ENCODE measurements around the gene NRBP1. TPM values are rescaled to one million over a fixed set of nuclear protein-coding genes. Genes with fewer than 3 reads are reported as not detected.

Gene NRBP1
- total and polyA plus RNA-seq, 2 of the 4 experiments (the other 2 are of a cell fraction), result 120 to 155 TPM

DNA sequence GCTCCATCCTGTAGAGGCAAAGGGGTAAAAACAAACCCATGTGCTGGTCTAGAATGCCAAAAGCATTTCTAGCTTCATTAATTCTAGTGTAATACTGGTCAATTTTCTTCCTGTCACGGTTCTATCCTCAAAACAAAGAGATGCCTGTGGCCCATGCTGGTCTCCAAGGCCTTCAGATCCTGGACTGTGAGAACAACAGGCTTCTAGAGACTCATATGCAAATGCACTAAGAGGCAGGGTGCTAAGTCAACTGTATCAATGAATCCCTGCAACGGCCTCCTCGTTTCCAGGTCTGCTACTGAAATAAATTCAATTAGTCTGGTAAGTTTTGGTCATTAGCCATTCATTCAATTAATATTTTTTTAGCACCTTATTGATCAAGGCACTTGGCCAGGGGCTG lies 57.1 kb downstream of the NRBP1 start:
- H3K4me3 ChIP-seq (ENCODE audit: insufficient read depth, low read depth, low read length), result no peak overlapping the region
- H3K4me2 ChIP-seq (ENCODE audit: low read depth, low read length), result no peak overlapping the region
- H3K14ac ChIP-seq (replicated peaks; ENCODE audit: low read depth, low read length), result no peak overlapping the region
- H2AFZ ChIP-seq (replicated peaks; ENCODE audit: low read length, poor library complexity), result no peak overlapping the region
- ChIA-PET POLR2A (ENCODE audit: unreplicated experiment) (no interaction called here), CTCF (no interaction called here)
- no peak overlapping the region for H3K4ac ChIP-seq (ENCODE audit: low read depth, low read length)
- no peak overlapping the region for H2BK120ac ChIP-seq (ENCODE audit: low read depth, low read length)
- H3K36me3 ChIP-seq (ENCODE audit: control insufficient read depth, insufficient read depth, low read length), result peaks cover 17% of the 10 kb centered on the region
- TF ChIP-seq CHD1 (IDR thresholded peaks at IDR 0.05; ENCODE audit: low read depth, low read length) (no peak), RCOR1 (IDR thresholded peaks at IDR 0.05; ENCODE audit: insufficient replicate concordance, low read length) (no peak), FOS (IDR thresholded peaks at IDR 0.05; ENCODE audit: low read depth, low read length) (no peak), BHLHE40 (IDR thresholded peaks at IDR 0.05; ENCODE audit: low read depth, low read length) (no peak), NFE2L2 (IDR thresholded peaks at IDR 0.05; ENCODE audit: low read depth, low read length) (no peak), MAZ (IDR thresholded peaks at IDR 0.05; ENCODE audit: borderline replicate concordance, low read depth, low read length) (no peak), RAD21 (IDR thresholded peaks at IDR 0.05; ENCODE audit: low read length) (no peak), SMC3 (IDR thresholded peaks at IDR 0.05; ENCODE audit: low read depth, low read length) (no peak), MAFK (IDR thresholded peaks at IDR 0.05; ENCODE audit: low read depth, low read length) (no peak), POLR2A (IDR thresholded peaks at IDR 0.05; ENCODE audit: low read depth, low read length) (no peak), CEBPB (IDR thresholded peaks at IDR 0.05; ENCODE audit: low read depth, low read length) (no peak), RFX5 (IDR thresholded peaks at IDR 0.05; ENCODE audit: low read depth, low read length) (no peak), MXI1 (IDR thresholded peaks at IDR 0.05; ENCODE audit: borderline replicate concordance, low read depth, low read length) (no peak)
- TF ChIP-seq, protein P1, sequence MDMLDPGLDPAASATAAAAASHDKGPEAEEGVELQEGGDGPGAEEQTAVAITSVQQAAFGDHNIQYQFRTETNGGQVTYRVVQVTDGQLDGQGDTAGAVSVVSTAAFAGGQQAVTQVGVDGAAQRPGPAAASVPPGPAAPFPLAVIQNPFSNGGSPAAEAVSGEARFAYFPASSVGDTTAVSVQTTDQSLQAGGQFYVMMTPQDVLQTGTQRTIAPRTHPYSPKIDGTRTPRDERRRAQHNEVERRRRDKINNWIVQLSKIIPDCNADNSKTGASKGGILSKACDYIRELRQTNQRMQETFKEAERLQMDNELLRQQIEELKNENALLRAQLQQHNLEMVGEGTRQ (IDR thresholded peaks at IDR 0.05; ENCODE audit: low read depth, low read length), result no peak
- TF ChIP-seq, protein P2, sequence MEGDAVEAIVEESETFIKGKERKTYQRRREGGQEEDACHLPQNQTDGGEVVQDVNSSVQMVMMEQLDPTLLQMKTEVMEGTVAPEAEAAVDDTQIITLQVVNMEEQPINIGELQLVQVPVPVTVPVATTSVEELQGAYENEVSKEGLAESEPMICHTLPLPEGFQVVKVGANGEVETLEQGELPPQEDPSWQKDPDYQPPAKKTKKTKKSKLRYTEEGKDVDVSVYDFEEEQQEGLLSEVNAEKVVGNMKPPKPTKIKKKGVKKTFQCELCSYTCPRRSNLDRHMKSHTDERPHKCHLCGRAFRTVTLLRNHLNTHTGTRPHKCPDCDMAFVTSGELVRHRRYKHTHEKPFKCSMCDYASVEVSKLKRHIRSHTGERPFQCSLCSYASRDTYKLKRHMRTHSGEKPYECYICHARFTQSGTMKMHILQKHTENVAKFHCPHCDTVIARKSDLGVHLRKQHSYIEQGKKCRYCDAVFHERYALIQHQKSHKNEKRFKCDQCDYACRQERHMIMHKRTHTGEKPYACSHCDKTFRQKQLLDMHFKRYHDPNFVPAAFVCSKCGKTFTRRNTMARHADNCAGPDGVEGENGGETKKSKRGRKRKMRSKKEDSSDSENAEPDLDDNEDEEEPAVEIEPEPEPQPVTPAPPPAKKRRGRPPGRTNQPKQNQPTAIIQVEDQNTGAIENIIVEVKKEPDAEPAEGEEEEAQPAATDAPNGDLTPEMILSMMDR (conservative IDR thresholded peaks at IDR 0.05; ENCODE audit: low read depth, low read length), result no peak
- TF ChIP-seq, protein P3, sequence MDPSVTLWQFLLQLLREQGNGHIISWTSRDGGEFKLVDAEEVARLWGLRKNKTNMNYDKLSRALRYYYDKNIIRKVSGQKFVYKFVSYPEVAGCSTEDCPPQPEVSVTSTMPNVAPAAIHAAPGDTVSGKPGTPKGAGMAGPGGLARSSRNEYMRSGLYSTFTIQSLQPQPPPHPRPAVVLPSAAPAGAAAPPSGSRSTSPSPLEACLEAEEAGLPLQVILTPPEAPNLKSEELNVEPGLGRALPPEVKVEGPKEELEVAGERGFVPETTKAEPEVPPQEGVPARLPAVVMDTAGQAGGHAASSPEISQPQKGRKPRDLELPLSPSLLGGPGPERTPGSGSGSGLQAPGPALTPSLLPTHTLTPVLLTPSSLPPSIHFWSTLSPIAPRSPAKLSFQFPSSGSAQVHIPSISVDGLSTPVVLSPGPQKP (IDR thresholded peaks at IDR 0.05; ENCODE audit: borderline replicate concordance, low read depth, low read length), result no peak
- no peak for DNase-seq
- dilution Hi-C loops (cut with HindIII; ENCODE audit: low sequenced_read_pairs, unreplicated experiment), result no loop called here
- in situ Hi-C loops (cut with MboI; ENCODE audit: low sequenced_read_pairs), result no loop called here
- no peak overlapping the region for H2AK9ac ChIP-seq (replicated peaks; ENCODE audit: low read depth, low read length, poor library complexity)
- no peak for ATAC-seq (ENCODE audit: low read depth)
- no TSS peak for BruUV-seq (replicated peaks)
- H3K9me3 ChIP-seq (ENCODE audit: control insufficient read depth, insufficient read depth, low read length), result no peaks in the 10 kb centered on the region
- H2AK5ac ChIP-seq (ENCODE audit: low read depth, low read length), result no peak overlapping the region
- H3K79me1 ChIP-seq (ENCODE audit: low read depth in 1 of 2, low read length in 2 of 2), result peaks cover 6 to 9% of the 10 kb centered on the region in 2 experiments; a peak in 3 of 4 replicates
- no peak overlapping the region for H3K56ac ChIP-seq (ENCODE audit: extremely low read depth, insufficient read depth, low read length)
- intact Hi-C loops (cut with micrococcal nuclease), result loop anchor here (5.0 kb wide), 1 partner anchor 122 kb away; no protein-coding TSS in a partner anchor
- no peak overlapping the region for H4K5ac ChIP-seq (ENCODE audit: low read depth, low read length)
- no peak overlapping the region for H3K27ac ChIP-seq (ENCODE audit: insufficient read depth, low read length)
- H3K9ac ChIP-seq (ENCODE audit: low read depth, low read length), result no peak overlapping the region
- WGBS, 2 experiments (ENCODE audit: extremely low coverage in 2 of 2, insufficient read length in 1 of 2), result no CpG with 5 or more reads among the region's 3 CpGs
- no peak overlapping the region for H2BK5ac ChIP-seq (ENCODE audit: low read depth, low read length, poor library complexity, severe bottlenecking)
- no peak overlapping the region for H4K91ac ChIP-seq (ENCODE audit: insufficient read depth, low read depth, low read length)
- H3K27me3 ChIP-seq (ENCODE audit: control insufficient read depth, insufficient read depth, low read length), result no peaks in the 10 kb centered on the region
- no peak overlapping the region for H4K8ac ChIP-seq (ENCODE audit: low read depth in 2 of 2, low read length in 2 of 2)
- H3K23ac ChIP-seq (ENCODE audit: low read depth, low read length), result no peak overlapping the region
- H3K18ac ChIP-seq (ENCODE audit: low read depth, low read length), result no peak overlapping the region
- no peak overlapping the region for H2BK20ac ChIP-seq (ENCODE audit: low read depth, low read length)
- no peaks in the 10 kb centered on the region for H3K4me1 ChIP-seq (ENCODE audit: control insufficient read depth, insufficient read depth, low read length)
- no peaks in the 10 kb centered on the region for H4K20me1 ChIP-seq (ENCODE audit: insufficient read depth, low read length)
- H2BK15ac ChIP-seq (ENCODE audit: low read depth, low read length), result no peak overlapping the region
- 0 out of 2 replicates have a peak, but pooled peaks cover 4% of the 10 kb centered on the region for H3K9me1 ChIP-seq (ENCODE audit: insufficient read depth, low read length)

Data from IMR-90 (cell line).